SK-N-SH (cell line): Measurements from ENCODE around the gene FBXW11. TPM values are rescaled to one million over a fixed set of nuclear protein-coding genes. Genes with fewer than 3 reads are reported as not detected.

Source experiments
- CTCF ChIA-PET: fragments of 300-600, 350-600 bp; formaldehyde crosslinking; extraction: SDS; loops from one replicate; lab custom pipeline; 2021; lab: Yijun Ruan, JAX
- POLR2A ChIA-PET: fragments of 350-600 bp; sonication (Branson Sonifier 250); formaldehyde crosslinking; extraction: SDS; loops from one replicate; lab custom pipeline; 2020; ENCODE audit warnings: antibody characterized with exemption, inconsistent platforms; lab: Yijun Ruan, JAX
- DNase-seq: peaks from one replicate; pipeline ENCODE4 v3.0.0; 2012
- H2AFZ ChIP-seq: fragments of 200-600 bp; sonication (generic); 2 replicates; pipeline ENCODE4 v1.8.1; 2016; ENCODE audit warnings: antibody characterized with exemption, mild to moderate bottlenecking, low read depth
- H3F3A ChIP-seq: fragments of 200-600 bp; sonication (generic); replicated peaks from 2 replicates; pipeline ENCODE3; 2016; ENCODE audit warnings: antibody characterized with exemption, mild to moderate bottlenecking; ENCODE audit not compliant: insufficient read depth
- H3K27ac ChIP-seq, 2 experiments: fragments of 200-500 bp in 1 of 2; fragments of 200-600 bp in 1 of 2; sonication (Bioruptor generic) in 1 of 2; sonication (generic), shearing (Covaris generic) in 1 of 2; 2 replicates each; pipeline versions ENCODE4 v1.5.1 to v1.6.1; 2014 to 2016; ENCODE audit warnings: low read depth in 2 of 2, inconsistent platforms in 1 of 2, low read length in 1 of 2, mild to moderate bottlenecking in 1 of 2, mixed read lengths in 1 of 2
- H3K27me3 ChIP-seq: fragments of 200-600 bp; sonication (generic), shearing (Covaris generic); 2 replicates; pipeline ENCODE4 v1.6.1; 2016; ENCODE audit warnings: mixed run types; ENCODE audit not compliant: insufficient read depth
- H3K36me3 ChIP-seq, 2 experiments: fragments of 200-500 bp in 1 of 2; fragments of 200-600 bp in 1 of 2; sonication (Bioruptor generic) in 1 of 2; sonication (generic) in 1 of 2; replicated peaks in 1 of 2; 2 replicates each; pipeline versions ENCODE3 to v1.5.1; 2014 to 2016; ENCODE audit warnings: low read length in 1 of 2, mild to moderate bottlenecking in 1 of 2; ENCODE audit not compliant: insufficient read depth in 2 of 2, control insufficient read depth in 1 of 2
- H3K4me1 ChIP-seq, 2 experiments: fragments of 200-500 bp in 1 of 2; fragments of 200-600 bp in 1 of 2; sonication (Bioruptor generic) in 1 of 2; sonication (generic), shearing (Covaris generic) in 1 of 2; 2 replicates each; pipeline versions ENCODE4 v1.5.1 to v1.6.1; 2014 to 2016; ENCODE audit warnings: low read depth in 1 of 2, low read length in 1 of 2, mixed run types in 1 of 2; ENCODE audit not compliant: insufficient read depth in 2 of 2, control insufficient read depth in 1 of 2
- H3K4me2 ChIP-seq: fragments of 200-600 bp; sonication (generic), shearing (Covaris generic); 2 replicates; pipeline ENCODE4 v1.6.1; 2017; ENCODE audit warnings: mixed run types
- H3K4me3 ChIP-seq, 2 experiments: fragments of 200-500 bp in 1 of 2; fragments of 200-600 bp in 1 of 2; sonication (Bioruptor generic) in 1 of 2; sonication (generic), shearing (Covaris generic) in 1 of 2; 2 replicates each; pipeline versions ENCODE4 v1.5.1 to v1.8.1; 2014 to 2016; ENCODE audit warnings: low read depth in 2 of 2, inconsistent platforms in 1 of 2, low read length in 1 of 2, mild to moderate bottlenecking in 1 of 2, mixed read lengths in 1 of 2, moderate library complexity in 1 of 2
- H3K79me2 ChIP-seq: fragments of 200-600 bp; sonication (generic); 2 replicates; pipeline ENCODE4 v1.8.1; 2017; ENCODE audit warnings: mild to moderate bottlenecking; ENCODE audit not compliant: insufficient read depth
- H3K9ac ChIP-seq: fragments of 200-600 bp; sonication (generic); 2 replicates; pipeline ENCODE4 v1.6.1; 2017; ENCODE audit warnings: mixed run types
- H3K9me2 ChIP-seq: fragments of 200-600 bp; sonication (generic); 2 replicates; pipeline ENCODE4 v1.6.1; 2017; ENCODE audit warnings: mixed run types
- H3K9me3 ChIP-seq: fragments of 200-600 bp; sonication (generic); 2 replicates; pipeline ENCODE4 v1.6.1; 2017; ENCODE audit warnings: mixed run types, mild to moderate bottlenecking, moderate library complexity
- H4K20me1 ChIP-seq: fragments of 200-600 bp; sonication (generic); 2 replicates; pipeline ENCODE4 v1.6.1; 2017; ENCODE audit warnings: mild to moderate bottlenecking, mixed run types; ENCODE audit not compliant: insufficient read depth
- CTCF ChIP-seq: fragments of 200-600 bp; sonication (generic); IDR thresholded peaks from 2 replicates; pipeline ENCODE4 v1.6.1; 2017; ENCODE audit warnings: antibody characterized with exemption, mild to moderate bottlenecking, moderate library complexity
- ELF1 ChIP-seq: IDR thresholded peaks from 2 replicates; pipeline ENCODE4 v1.4.0; 2012
- EZH2phosphoT487 ChIP-seq: fragments of 200-600 bp; sonication (generic); IDR thresholded peaks from 2 replicates; pipeline ENCODE4 v1.6.1; 2017; ENCODE audit warnings: low read depth, mixed run types, mild to moderate bottlenecking, antibody characterized with exemption, moderate library complexity, borderline replicate concordance
- FOSL2 ChIP-seq: IDR thresholded peaks from 2 replicates; pipeline ENCODE4 v1.4.0; 2012; ENCODE audit warnings: low read depth, mild to moderate bottlenecking, moderate library complexity, borderline replicate concordance
- GABPA ChIP-seq: IDR thresholded peaks from 2 replicates; pipeline ENCODE4 v1.4.0; 2012; ENCODE audit warnings: low read depth, mild to moderate bottlenecking
- MEF2A ChIP-seq: IDR thresholded peaks from 2 replicates; pipeline ENCODE4 v1.4.0; 2012; ENCODE audit warnings: low read depth, borderline replicate concordance
- NFIC ChIP-seq: IDR thresholded peaks from 2 replicates; pipeline ENCODE4 v1.4.0; 2012; ENCODE audit warnings: borderline replicate concordance
- POLR2AphosphoS5 ChIP-seq: IDR thresholded peaks from 2 replicates; pipeline ENCODE4 v1.6.1; 2012; ENCODE audit warnings: low read depth, low read length
- RAD21 ChIP-seq: IDR thresholded peaks from 2 replicates; pipeline ENCODE4 v1.6.1; 2012; ENCODE audit warnings: mild to moderate bottlenecking, low read length
- RXRA ChIP-seq: IDR thresholded peaks from 2 replicates; pipeline ENCODE4 v1.4.0; 2012; ENCODE audit warnings: low read depth, mild to moderate bottlenecking, borderline replicate concordance
- SIN3A ChIP-seq: IDR thresholded peaks from 2 replicates; pipeline ENCODE4 v1.6.1; 2012; ENCODE audit warnings: low read depth, mild to moderate bottlenecking, low read length, moderate library complexity, borderline replicate concordance
- TAF1 ChIP-seq: IDR thresholded peaks from 2 replicates; pipeline ENCODE4 v1.6.1; 2012; ENCODE audit warnings: low read depth, mild to moderate bottlenecking, low read length, moderate library complexity, borderline replicate concordance
- TCF12 ChIP-seq: IDR thresholded peaks from 2 replicates; pipeline ENCODE4 v1.4.0; 2012
- YY1 ChIP-seq: IDR thresholded peaks from 2 replicates; pipeline ENCODE4 v1.4.0; 2012; ENCODE audit warnings: low read depth, mild to moderate bottlenecking
- WGBS: methylation state at CpG from one replicate; pipeline ENCODE4 v1.1.6; 2017; ENCODE audit warnings: low lambda C conversion rate; 5-methylcytosine and 5-hydroxymethylcytosine counted together
- polyA plus RNA-seq, 3 experiments: library from polyadenylated mRNA; depleted of rRNA; stranded (reverse); fragments of >200 nt; gene quantifications; 2 replicates each; pipeline ENCODE4 v1.2.3, GENCODE V29; 2012
- TF ChIP-seq, protein P1 (sequence below): fragments of 150-350 bp; IDR thresholded peaks from 2 replicates; pipeline ENCODE4 v1.6.1; 2017; ENCODE audit warnings: antibody characterized with exemption, low read length, low read depth, borderline replicate concordance
- TF ChIP-seq, protein P2 (sequence below): IDR thresholded peaks from 2 replicates; pipeline ENCODE4 v1.6.1; 2012; ENCODE audit warnings: mild to moderate bottlenecking, low read depth, low read length, moderate library complexity

The FBXW11 gene
- polyA plus RNA-seq, 1 of the 3 experiments (the other 2 are of a cell fraction), result 37.5 TPM

GRCh38 chr5:172055421-172055820 lies 49.0 kb upstream of the FBXW11 start:
- no peak for TF ChIP-seq NFIC
- TF ChIP-seq GABPA, result no peak
- no peak for TF ChIP-seq TAF1
- TF ChIP-seq, all 33 proteins: peak for 0
- CTCF ChIA-PET, result interaction anchor here (0.9 kb wide), 1 partner anchor 10 kb away, joined by 4 read pairs; no protein-coding TSS in a partner anchor
- peaks cover 13 to 30% of the 10 kb centered on the region in 2 experiments for H3K36me3 ChIP-seq

DNA sequence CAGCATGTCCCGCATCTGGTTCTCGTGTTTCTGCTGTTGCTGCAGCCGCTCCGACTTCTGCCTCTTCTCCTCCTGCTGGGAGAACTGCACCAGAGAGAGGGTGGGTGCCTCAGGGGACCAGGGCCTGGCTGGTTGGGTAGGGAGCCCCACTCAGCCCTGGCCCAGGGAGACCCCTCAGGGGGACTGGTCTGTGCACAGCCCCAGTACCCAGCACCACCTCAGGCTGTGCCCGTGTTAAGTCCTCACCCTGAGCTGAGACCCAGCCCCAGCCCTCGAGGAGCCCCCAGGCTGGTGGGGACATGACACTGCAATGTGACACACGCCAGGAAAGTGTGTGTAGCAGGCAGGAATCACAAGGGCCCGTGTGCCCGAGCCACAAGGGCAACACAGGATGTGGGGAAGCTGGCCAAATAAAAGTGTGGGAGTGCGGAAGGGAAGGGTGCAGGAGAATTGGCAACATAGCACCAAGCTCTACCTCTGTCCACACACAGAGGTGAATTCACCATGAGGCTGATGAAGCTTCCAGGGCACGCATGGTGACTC lies 48.2 kb upstream of the FBXW11 start:
- H3K9me3 ChIP-seq, result no peaks in the 10 kb centered on the region
- no peak overlapping the region for H3K9ac ChIP-seq
- peaks cover 11 to 28% of the 10 kb centered on the region in 2 experiments for H3K36me3 ChIP-seq
- no peak overlapping the region for H3K27ac ChIP-seq
- ChIA-PET POLR2A (no interaction called here), CTCF (interaction anchor here (1.2 kb wide), 1 partner anchor 52 kb away, joined by 3 read pairs; no protein-coding TSS in a partner anchor)
- H3K79me2 ChIP-seq, result no peaks in the 10 kb centered on the region
- TF ChIP-seq ELF1 (no peak), SIN3A (no peak), FOSL2 (no peak), TAF1 (no peak), CTCF (no peak), TCF12 (no peak), YY1 (no peak), EZH2phosphoT487 (no peak), RAD21 (no peak), NFIC (no peak), MEF2A (no peak), RXRA (no peak), POLR2AphosphoS5 (no peak)
- TF ChIP-seq, protein P1, sequence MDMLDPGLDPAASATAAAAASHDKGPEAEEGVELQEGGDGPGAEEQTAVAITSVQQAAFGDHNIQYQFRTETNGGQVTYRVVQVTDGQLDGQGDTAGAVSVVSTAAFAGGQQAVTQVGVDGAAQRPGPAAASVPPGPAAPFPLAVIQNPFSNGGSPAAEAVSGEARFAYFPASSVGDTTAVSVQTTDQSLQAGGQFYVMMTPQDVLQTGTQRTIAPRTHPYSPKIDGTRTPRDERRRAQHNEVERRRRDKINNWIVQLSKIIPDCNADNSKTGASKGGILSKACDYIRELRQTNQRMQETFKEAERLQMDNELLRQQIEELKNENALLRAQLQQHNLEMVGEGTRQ, result no peak
- TF ChIP-seq, protein P2, sequence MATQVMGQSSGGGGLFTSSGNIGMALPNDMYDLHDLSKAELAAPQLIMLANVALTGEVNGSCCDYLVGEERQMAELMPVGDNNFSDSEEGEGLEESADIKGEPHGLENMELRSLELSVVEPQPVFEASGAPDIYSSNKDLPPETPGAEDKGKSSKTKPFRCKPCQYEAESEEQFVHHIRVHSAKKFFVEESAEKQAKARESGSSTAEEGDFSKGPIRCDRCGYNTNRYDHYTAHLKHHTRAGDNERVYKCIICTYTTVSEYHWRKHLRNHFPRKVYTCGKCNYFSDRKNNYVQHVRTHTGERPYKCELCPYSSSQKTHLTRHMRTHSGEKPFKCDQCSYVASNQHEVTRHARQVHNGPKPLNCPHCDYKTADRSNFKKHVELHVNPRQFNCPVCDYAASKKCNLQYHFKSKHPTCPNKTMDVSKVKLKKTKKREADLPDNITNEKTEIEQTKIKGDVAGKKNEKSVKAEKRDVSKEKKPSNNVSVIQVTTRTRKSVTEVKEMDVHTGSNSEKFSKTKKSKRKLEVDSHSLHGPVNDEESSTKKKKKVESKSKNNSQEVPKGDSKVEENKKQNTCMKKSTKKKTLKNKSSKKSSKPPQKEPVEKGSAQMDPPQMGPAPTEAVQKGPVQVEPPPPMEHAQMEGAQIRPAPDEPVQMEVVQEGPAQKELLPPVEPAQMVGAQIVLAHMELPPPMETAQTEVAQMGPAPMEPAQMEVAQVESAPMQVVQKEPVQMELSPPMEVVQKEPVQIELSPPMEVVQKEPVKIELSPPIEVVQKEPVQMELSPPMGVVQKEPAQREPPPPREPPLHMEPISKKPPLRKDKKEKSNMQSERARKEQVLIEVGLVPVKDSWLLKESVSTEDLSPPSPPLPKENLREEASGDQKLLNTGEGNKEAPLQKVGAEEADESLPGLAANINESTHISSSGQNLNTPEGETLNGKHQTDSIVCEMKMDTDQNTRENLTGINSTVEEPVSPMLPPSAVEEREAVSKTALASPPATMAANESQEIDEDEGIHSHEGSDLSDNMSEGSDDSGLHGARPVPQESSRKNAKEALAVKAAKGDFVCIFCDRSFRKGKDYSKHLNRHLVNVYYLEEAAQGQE, result no peak
- H3K27me3 ChIP-seq, result no peaks in the 10 kb centered on the region
- DNase-seq, result no peak
- H3K4me2 ChIP-seq, result no peak overlapping the region
- 96% methylated on average over 11 of the region's 11 CpGs for WGBS
- no peak overlapping the region for H3K4me3 ChIP-seq
- H3K9me2 ChIP-seq, result no peaks in the 10 kb centered on the region
- no peaks in the 10 kb centered on the region for H4K20me1 ChIP-seq
- H3K4me1 ChIP-seq, result peaks cover 0 to 4% of the 10 kb centered on the region in 2 experiments; a peak in 1 of 4 replicates
- no peak overlapping the region for H2AFZ ChIP-seq
- no peaks in the 10 kb centered on the region for H3F3A ChIP-seq

More at GRCh38 chr5:172055421-172055820, 49.0 kb upstream of the FBXW11 start:
- Histone ChIP-seq H3K9me3 (no peaks in the 10 kb centered on the region), H3K4me3 (no peak overlapping the region), H3F3A (no peaks in the 10 kb centered on the region), H3K4me1 (peaks cover 0 to 4% of the 10 kb centered on the region in 2 experiments; a peak in 1 of 4 replicates), H3K27me3 (no peaks in the 10 kb centered on the region), H3K9me2 (no peaks in the 10 kb centered on the region), H3K4me2 (no peak overlapping the region), H2AFZ (no peak overlapping the region), H4K20me1 (no peaks in the 10 kb centered on the region), H3K79me2 (no peaks in the 10 kb centered on the region), H3K27ac (no peak overlapping the region), H3K9ac (no peak overlapping the region)
- 98% methylated on average over 19 of the region's 19 CpGs for WGBS
- POLR2A ChIA-PET, result no interaction called here
- DNase-seq, result no peak
